Stimulated activated memory B cell treated with anti-CD40 and anti-IgM and Interleukin-4, amounts not matched to agents 10 μg/mL and 1 μg/mL and 100 μg/mL, for 72 hours (primary cell): ENCODE data around the gene HOXA10.

ENCODE experiments used
- ATAC-seq: fragments of 150-1000 bp; cut with Tn5 transposase; 2 replicates; pipeline ENCODE4 v1.10.0; 2021
- H3K27ac Mint-ChIP-seq: one replicate; pipeline ENCODE4 v1.8.0; 2022; ENCODE audit warnings: mild to moderate bottlenecking, mixed read lengths
- H3K27me3 Mint-ChIP-seq: one replicate; pipeline ENCODE4 v1.8.0; 2022; ENCODE audit warnings: mixed read lengths
- H3K36me3 Mint-ChIP-seq: one replicate; pipeline ENCODE4 v1.8.0; 2022; ENCODE audit warnings: mixed read lengths
- H3K4me1 Mint-ChIP-seq: one replicate; pipeline ENCODE4 v1.8.0; 2022; ENCODE audit warnings: mixed read lengths
- H3K4me3 Mint-ChIP-seq: one replicate; pipeline ENCODE4 v1.8.0; 2022; ENCODE audit warnings: mild to moderate bottlenecking, moderate library complexity, mixed read lengths
- H3K9me3 Mint-ChIP-seq: one replicate; pipeline ENCODE4 v1.8.0; 2022; ENCODE audit warnings: mixed read lengths

Gene HOXA10

GRCh38 chr7:27187475-27188385, 13.6 kb upstream of the HOXA10 start:
- Mint-ChIP-seq H3K9me3 (no peaks in the 10 kb centered on the region), H3K27ac (no peak overlapping the region), H3K36me3 (no peaks in the 10 kb centered on the region), H3K4me3 (no peak overlapping the region), H3K4me1 (peaks cover 28% of the 10 kb centered on the region), H3K27me3 (peaks cover 92% of the 10 kb centered on the region)
- ATAC-seq: no peak

GRCh38 chr7:27186668-27187474, 12.8 kb upstream of the HOXA10 start:
- H3K4me3 Mint-ChIP-seq: no peak overlapping the region
- H3K27me3 Mint-ChIP-seq: peaks cover 94% of the 10 kb centered on the region
- no peak overlapping the region for H3K27ac Mint-ChIP-seq
- ATAC-seq: no peak
- H3K4me1 Mint-ChIP-seq: peaks cover 29% of the 10 kb centered on the region
- H3K36me3 Mint-ChIP-seq: no peaks in the 10 kb centered on the region
- H3K9me3 Mint-ChIP-seq: no peaks in the 10 kb centered on the region

GRCh38 chr7:27185854-27186667, 11.9 kb upstream of the HOXA10 start:
- ATAC-seq: no peak
- Mint-ChIP-seq H3K27me3 (peaks cover 94% of the 10 kb centered on the region), H3K4me3 (no peak overlapping the region), H3K4me1 (peaks cover 29% of the 10 kb centered on the region), H3K36me3 (no peaks in the 10 kb centered on the region), H3K27ac (no peak overlapping the region), H3K9me3 (no peaks in the 10 kb centered on the region)

DNA sequence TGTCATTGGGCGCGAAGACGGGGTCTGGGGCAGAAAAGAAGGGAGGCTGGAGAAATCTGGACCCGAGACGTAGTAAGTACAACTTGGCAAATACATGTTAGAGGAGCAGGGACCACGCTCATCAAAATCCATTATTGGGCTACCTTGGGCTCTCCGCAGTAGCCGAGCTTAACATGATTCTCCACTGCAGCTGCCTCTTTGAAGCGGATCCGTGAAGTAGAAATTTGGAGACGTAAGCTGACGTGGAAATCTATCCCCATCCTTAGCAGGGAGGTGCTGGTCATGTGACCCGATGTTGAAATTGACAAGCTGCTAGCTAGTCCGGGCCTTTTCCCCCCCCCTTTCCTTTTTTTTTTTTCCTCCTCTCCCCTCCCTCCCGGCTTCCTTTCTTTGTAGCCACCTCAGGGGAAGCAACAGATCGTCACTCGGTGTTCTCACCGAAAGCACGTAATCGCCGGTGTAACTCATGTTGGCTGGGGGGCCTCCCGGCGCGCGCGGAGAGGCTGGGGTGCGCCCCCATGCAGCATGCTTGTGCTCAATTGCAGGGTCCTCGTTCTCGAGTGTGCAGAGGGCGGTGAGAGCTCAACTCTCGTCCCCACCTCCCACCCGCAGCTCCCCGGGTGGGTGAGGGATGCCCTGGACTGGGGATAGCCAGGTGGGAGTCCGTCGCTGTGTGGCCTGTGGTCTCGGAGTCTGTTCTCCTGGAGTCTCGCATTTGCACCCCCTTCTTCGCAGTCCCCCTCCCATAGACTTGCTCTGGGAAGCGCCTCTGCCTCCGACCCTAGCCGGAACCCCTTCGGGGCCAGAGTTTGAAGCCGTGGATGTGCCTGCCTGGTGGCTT, 11.1 kb upstream of the HOXA10 start, which contains the start of gene HOXA11:
Gene HOXA11 (minus strand): TSS at position 220 of the 841 bp plus-strand sequence. CDS start 88 bp downstream, at position 132.
- H3K36me3 Mint-ChIP-seq: no peaks in the 10 kb centered on the region
- peaks cover 32% of the 10 kb centered on the region for H3K4me1 Mint-ChIP-seq
- no peak for ATAC-seq
- H3K27ac Mint-ChIP-seq: no peak within 1 kb of the TSS
- H3K4me3 Mint-ChIP-seq: peak within 1 kb of the TSS; percentile 22
- H3K9me3 Mint-ChIP-seq: no peaks in the 10 kb centered on the region
- peaks cover 94% of the 10 kb centered on the region for H3K27me3 Mint-ChIP-seq

DNA sequence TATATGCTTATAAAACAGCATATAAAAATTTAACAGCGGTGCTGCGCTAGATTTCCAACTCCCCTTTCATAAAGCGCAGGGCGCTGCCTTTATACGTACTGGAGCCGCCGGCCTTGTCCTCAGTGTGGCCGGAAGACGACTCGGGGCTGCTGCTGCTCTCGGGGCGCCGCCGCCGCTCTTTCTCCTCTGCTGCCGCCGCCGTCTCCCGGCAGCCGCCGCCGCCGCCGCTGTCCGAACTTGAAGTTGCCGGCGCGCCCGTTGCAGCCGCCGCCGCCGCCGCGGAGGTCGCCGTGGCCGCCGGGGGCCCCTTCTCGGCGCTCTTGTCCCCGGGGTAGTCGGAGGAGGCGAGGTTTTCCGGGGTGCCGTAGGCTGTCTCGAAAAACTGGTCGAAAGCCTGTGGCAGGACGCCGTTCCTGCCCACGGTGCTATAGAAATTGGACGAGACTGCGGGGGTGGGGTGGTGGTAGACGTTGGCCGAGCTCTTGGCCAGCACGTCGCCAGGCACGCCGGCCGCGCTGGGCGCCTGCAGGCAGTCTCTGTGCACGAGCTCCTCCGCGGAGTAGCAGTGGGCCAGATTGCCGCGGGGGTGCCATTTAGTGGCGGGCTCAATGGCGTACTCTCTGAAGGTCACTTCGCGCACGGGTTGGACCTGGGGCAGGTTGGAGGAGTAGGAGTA, 10.4 kb upstream of the HOXA10 start:
- no peak overlapping the region for H3K27ac Mint-ChIP-seq
- peak overlapping the region; percentile 22 for H3K4me3 Mint-ChIP-seq

GRCh38 chr7:27183682-27184336, 9.7 kb upstream of the HOXA10 start:
- H3K27me3 Mint-ChIP-seq: peaks cover 94% of the 10 kb centered on the region
- no peak overlapping the region for H3K27ac Mint-ChIP-seq
- no peak overlapping the region for H3K4me3 Mint-ChIP-seq
- peaks cover 36% of the 10 kb centered on the region for H3K4me1 Mint-ChIP-seq
- ATAC-seq: no peak
- H3K9me3 Mint-ChIP-seq: no peaks in the 10 kb centered on the region
- H3K36me3 Mint-ChIP-seq: no peaks in the 10 kb centered on the region

More for the DNA sequence above, 10.4 kb upstream of the HOXA10 start:
- H3K36me3 Mint-ChIP-seq: no peaks in the 10 kb centered on the region
- H3K9me3 Mint-ChIP-seq: no peaks in the 10 kb centered on the region
- ATAC-seq: no peak
- peaks cover 94% of the 10 kb centered on the region for H3K27me3 Mint-ChIP-seq
- peaks cover 40% of the 10 kb centered on the region for H3K4me1 Mint-ChIP-seq

DNA sequence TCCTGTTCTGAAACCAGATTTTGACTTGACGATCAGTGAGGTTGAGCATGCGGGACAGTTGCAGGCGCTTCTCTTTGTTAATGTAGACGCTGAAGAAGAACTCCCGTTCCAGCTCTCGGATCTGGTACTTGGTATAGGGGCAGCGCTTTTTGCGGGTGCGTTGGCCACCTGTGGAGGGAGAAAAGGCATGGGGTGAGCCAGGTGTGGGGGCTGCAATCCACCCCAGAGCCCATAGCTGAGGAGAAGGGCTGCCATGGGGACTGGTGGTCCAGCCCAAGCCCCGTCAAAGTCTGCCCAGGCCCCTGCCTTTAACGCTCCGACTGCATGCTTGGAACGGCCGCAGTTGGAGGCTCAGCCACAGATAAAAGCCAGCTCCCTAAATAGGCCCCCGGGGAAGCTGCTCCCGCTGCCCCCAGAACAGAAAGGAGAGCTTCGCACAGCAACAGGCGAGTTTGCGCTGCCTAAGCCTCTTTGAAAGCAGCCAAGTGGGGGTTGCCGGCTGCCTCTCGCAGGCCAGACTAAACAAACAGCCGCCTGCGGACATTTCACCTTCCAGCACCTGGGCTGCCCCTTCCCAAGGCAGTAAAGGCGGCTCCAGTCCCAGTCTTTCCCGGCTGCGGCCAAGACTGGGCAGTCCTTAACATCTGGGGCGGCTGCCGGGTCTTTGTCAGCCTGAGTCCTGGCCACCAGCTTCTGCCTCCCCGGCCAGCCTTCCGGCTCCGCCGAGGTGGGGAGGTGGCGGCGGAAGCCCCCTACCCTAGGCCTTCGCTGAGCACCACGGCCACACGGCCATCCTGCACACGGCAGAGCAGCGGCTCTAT, 9.0 kb upstream of the HOXA10 start:
- Mint-ChIP-seq H3K27me3 (peaks cover 94% of the 10 kb centered on the region), H3K27ac (no peak overlapping the region), H3K9me3 (no peaks in the 10 kb centered on the region), H3K4me1 (peaks cover 28% of the 10 kb centered on the region), H3K36me3 (no peaks in the 10 kb centered on the region), H3K4me3 (peak overlapping the region; percentile 14)
- no peak for ATAC-seq

DNA sequence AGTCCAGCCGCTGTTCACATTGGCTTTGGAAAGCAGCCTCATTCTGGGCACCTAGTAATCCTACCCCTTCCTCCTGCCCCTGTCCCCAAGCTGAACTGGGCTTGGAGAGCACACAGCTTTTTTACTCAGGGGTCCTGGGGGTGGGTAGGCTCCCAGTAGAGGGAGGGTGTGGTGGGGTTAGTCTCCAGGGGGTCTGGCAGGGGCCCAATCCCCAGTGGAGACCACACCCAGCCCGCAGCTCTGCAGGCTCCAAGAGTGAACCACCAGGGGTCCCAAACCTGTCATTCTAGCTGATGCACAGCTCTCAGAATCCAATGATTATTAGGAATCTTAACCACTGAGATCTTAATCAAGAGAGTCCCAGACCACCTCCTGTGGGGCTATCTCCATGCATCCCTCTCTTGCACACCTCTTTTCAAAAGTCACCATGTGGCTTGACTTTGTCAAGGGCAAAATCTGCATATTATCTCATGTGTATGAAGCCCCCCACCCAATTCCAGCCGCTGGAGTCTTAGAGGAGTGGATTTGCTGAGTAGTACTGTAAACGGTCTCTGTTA, 8.2 kb upstream of the HOXA10 start:
- no peaks in the 10 kb centered on the region for H3K9me3 Mint-ChIP-seq
- no peak overlapping the region for H3K4me3 Mint-ChIP-seq
- peaks cover 94% of the 10 kb centered on the region for H3K27me3 Mint-ChIP-seq
- ATAC-seq: no peak
- H3K36me3 Mint-ChIP-seq: no peaks in the 10 kb centered on the region
- H3K4me1 Mint-ChIP-seq: peaks cover 24% of the 10 kb centered on the region
- H3K27ac Mint-ChIP-seq: no peak overlapping the region

DNA sequence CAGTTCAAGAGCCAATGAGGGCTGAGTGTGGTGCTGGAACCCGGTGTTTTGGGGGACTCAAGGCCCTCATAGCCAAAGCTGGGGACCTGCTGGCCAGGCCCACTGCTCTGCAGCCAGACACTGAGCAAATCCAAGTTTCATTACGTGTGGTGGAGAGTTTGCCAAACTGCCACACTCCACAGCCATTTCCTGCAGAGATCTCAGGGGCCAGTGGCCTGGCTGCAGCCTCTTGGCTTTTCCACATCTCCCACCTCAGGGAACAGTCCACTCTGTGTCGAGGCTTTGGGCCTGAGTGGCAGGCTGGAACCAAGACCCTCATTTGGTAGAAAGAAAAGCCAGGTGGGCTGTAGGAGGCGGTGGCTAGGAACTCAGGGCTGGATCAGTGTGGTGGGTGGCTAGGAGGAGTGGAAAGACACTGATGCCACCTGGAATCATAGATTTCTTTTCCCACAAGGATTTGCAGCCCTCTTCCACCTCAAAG, 7.7 kb upstream of the HOXA10 start:
- Mint-ChIP-seq H3K4me3 (no peak overlapping the region), H3K36me3 (no peaks in the 10 kb centered on the region), H3K9me3 (no peaks in the 10 kb centered on the region), H3K27me3 (peaks cover 94% of the 10 kb centered on the region), H3K4me1 (peaks cover 24% of the 10 kb centered on the region), H3K27ac (no peak overlapping the region)
- no peak for ATAC-seq

- Mint-ChIP-seq H3K27ac (no peak overlapping the region), H3K27me3 (peaks cover 94% of the 10 kb centered on the region), H3K4me1 (peaks cover 24% of the 10 kb centered on the region), H3K4me3 (peak overlapping the region; percentile 31), H3K9me3 (no peaks in the 10 kb centered on the region), H3K36me3 (no peaks in the 10 kb centered on the region)
- no peak for ATAC-seq
These were observed 6.6 kb upstream of the HOXA10 start for GRCh38 chr7:27180431-27181420.

GRCh38 chr7:27179503-27180430, 5.6 kb upstream of the HOXA10 start:
- Mint-ChIP-seq H3K9me3 (no peaks in the 10 kb centered on the region), H3K27ac (no peak overlapping the region), H3K27me3 (peaks cover 94% of the 10 kb centered on the region), H3K4me3 (peak overlapping the region; percentile 31), H3K36me3 (no peaks in the 10 kb centered on the region), H3K4me1 (peaks cover 26% of the 10 kb centered on the region)
- ATAC-seq: no peak
